PC-3 (cell line): Measurements from ENCODE around the gene ZNF486.

Experiments used
- EZH2 ChIP-seq: fragments of 300-600 bp; sonication (generic); IDR thresholded peaks from one replicate; pipeline ENCODE4 v1.6.1; 2017; ENCODE audit warnings: antibody characterized with exemption, mild to moderate bottlenecking, low read length; ENCODE audit not compliant: unreplicated experiment
- TF ChIP-seq, protein P1 (sequence below): fragments of 300-600 bp; sonication (generic); conservative IDR thresholded peaks from 2 replicates; pipeline ENCODE4 v1.5.1; 2017; ENCODE audit warnings: antibody characterized with exemption, low read depth, mild to moderate bottlenecking, low read length

DNA sequence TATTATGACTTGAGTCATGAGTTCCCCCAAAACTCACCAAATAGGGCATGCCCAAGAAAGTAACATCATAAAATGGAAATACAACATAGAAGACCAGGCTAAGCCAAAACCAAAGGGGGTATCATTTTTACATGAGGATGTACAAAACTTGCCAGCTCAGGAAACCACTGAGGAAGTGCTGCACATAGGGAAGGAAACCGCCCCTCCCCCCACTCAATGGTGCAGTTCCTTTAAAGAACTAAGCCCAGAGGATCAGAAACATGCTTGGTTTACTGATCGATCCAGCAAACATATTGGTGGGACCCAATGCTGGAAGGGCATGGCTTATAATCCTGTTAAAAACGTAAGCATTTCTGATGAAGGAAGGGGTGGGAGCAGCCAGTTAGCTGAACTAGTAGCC lies 4.2 kb upstream of the ZNF486 start:
- TF ChIP-seq, protein P1, sequence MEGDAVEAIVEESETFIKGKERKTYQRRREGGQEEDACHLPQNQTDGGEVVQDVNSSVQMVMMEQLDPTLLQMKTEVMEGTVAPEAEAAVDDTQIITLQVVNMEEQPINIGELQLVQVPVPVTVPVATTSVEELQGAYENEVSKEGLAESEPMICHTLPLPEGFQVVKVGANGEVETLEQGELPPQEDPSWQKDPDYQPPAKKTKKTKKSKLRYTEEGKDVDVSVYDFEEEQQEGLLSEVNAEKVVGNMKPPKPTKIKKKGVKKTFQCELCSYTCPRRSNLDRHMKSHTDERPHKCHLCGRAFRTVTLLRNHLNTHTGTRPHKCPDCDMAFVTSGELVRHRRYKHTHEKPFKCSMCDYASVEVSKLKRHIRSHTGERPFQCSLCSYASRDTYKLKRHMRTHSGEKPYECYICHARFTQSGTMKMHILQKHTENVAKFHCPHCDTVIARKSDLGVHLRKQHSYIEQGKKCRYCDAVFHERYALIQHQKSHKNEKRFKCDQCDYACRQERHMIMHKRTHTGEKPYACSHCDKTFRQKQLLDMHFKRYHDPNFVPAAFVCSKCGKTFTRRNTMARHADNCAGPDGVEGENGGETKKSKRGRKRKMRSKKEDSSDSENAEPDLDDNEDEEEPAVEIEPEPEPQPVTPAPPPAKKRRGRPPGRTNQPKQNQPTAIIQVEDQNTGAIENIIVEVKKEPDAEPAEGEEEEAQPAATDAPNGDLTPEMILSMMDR = no peak
- no peak for TF ChIP-seq EZH2
